ENCODE results near the gene PHACTR3.

- TF ChIP-seq CTCF (IDR thresholded peaks at IDR 0.05) (no peak), POLR2A (IDR thresholded peaks at IDR 0.05) (no peak), POLR2AphosphoS5 (IDR thresholded peaks at IDR 0.05) (no peak)
Measured at GRCh38 chr20:59839400-59839799, 235.1 kb downstream of the PHACTR3 start.

Data from prostate gland (tissue), 2 donors.